ENCODE data around the gene LIMCH1. TPM values are rescaled to one million over a fixed set of nuclear protein-coding genes. Genes with fewer than 3 reads are reported as not detected.

LIMCH1 gene
- total and polyA plus RNA-seq, 2 of the 8 experiments (the other 6 are each of a cell fraction or from before 2014, with no cell fraction given): 2.7 to 3.0 TPM

DNA sequence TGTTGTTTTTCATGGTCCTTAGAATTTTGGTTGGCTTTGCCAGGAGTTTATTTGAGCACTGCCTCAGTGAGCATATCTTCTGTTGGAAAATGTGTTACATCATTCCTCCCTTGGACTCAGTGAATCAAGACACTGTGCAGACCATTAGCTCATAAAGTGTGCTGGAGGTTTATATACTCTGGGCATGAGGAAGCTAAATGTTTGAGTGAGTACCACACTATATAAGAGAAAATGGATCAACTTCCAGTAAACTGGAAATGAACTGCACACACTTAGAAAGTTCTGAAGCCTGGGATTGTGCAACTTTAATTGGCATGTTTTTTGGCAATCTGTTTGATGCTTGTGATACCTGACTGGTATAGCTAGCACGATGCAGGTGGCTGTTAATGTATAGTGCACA lies 75.9 kb downstream of the LIMCH1 start (continued):
- TF ChIP-seq RBBP5 (IDR thresholded peaks at IDR 0.05; ENCODE audit: borderline replicate concordance, low read depth, low read length) (no peak), USF2 (IDR thresholded peaks at IDR 0.05; ENCODE audit: low read length) (no peak), BACH1 (IDR thresholded peaks at IDR 0.05; ENCODE audit: low read length) (no peak), JUN (IDR thresholded peaks at IDR 0.05; ENCODE audit: low read depth, low read length) (no peak), CHD2 (IDR thresholded peaks at IDR 0.05; ENCODE audit: low read length) (no peak), POU5F1 (IDR thresholded peaks at IDR 0.05; ENCODE audit: low read depth, low read length) (no peak), CBX5 (IDR thresholded peaks at IDR 0.05; ENCODE audit: low read depth, low read length) (no peak), TEAD4 (IDR thresholded peaks at IDR 0.05; ENCODE audit: low read depth, low read length) (no peak), KDM1A (IDR thresholded peaks at IDR 0.05; ENCODE audit: borderline replicate concordance, low read length) (no peak)
